HG03175 (cell line): ENCODE data around the gene LASP1NB.
"Not testable (repeated sequence)": the region's sequence is repeated elsewhere in the genome, so short reads cannot be mapped to it uniquely, and the experiment has no call there.

Source experiments
- ATAC-seq: cut with Tn5 transposase; IDR thresholded peaks from one replicate; pipeline ENCODE4 v1.9.1; 2021; ENCODE audit warnings: mild to moderate bottlenecking, moderate library complexity; ENCODE audit not compliant: unreplicated experiment

Gene LASP1NB

DNA sequence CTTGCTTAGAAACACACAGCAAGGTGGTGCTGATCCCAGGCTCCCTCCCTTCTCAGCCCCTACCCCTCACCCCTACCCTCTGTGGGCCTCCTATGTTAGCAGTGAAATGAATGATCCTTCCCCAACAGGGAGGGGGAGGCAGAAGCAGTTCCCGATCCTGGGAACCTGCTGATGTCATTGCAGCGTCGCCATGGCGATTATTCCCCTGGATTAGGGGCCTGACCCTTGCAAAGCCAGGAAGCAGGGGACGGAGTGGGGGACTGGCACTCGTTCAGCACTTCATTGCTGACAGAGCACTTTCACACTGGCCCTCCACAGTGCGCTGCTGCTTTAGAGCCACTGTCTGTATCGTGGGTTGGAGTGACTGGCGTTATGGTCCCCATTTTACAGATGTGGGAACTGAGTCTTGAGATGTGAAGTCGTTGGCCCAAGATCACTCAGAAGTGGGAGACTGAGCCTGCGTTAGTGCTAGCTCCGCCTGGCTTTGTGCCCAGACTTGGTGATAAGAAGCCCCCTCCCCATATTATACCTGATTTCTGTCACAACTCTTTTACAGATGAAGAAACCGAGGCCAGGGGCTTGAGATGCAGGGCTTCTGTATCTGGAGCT is 29.0 kb upstream of the LASP1NB start:
- ATAC-seq: no peak

DNA sequence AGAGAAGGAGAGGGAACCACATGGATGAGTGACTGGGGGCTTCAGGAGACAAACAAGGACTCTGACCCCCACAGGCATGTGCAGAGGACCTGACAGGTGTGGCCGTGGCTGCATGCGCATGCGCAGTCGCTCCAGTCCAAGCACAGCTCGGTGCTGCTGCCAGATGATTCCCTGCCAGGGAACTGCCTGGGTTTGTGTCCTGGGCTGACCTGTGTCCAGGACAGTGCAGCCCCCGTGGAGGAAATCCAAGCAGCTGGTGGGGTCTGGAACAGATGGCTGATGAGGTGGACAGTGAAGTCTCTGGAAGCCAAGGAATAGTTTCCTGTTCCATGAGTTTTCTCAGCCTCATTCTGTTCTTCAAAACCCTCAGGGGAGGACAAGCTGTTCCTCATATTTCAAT is 28.2 kb upstream of the LASP1NB start:
- no peak for ATAC-seq

DNA sequence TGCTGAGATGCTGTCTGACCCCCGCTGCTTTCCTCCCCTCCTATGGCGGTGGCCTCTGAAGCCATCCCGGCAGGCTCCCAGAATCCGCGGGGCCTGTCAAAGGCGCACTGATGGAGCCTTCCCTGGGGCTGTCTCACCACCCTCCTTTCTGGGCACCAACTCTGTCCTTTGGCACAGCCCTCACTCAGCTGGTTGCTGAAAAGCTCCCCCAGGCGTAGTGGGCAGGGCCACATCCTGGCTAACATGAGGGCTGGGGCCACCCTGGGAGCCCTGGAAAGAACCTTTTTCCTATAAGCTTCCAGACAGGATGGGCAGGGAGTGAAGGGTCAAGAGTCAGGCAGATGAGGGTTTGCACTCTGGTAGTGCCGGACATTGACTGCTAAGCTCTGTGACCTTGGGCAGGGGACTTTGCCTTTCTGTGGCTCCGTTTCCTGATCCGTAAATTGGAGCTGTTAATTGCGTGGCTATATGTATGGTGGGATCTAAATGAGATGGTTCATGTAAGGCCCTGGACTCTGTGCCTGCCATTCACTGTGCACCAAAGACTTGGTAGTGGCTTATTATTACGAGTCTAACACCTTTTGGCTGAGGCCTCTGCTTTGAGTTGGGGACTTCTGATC is 27.6 kb upstream of the LASP1NB start:
- ATAC-seq: no peak

DNA sequence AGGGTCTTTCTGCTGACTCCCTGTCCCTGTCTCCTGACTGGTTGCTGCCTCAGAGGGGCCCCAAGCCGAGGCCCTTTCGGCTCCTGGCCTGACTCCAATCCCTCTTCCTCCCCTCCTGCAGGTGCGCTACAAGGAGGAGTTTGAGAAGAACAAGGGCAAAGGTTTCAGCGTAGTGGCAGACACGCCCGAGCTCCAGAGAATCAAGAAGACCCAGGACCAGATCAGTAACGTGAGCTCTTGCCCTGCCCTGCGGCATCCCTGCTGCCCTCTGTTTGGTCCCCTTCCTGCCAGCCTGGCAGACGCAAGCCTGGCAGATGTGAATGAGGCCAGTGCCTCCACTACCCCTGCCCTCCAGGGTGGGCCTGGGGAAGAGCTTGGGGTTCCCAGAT is 27.1 kb upstream of the LASP1NB start:
- ATAC-seq: peak; percentile 30

DNA sequence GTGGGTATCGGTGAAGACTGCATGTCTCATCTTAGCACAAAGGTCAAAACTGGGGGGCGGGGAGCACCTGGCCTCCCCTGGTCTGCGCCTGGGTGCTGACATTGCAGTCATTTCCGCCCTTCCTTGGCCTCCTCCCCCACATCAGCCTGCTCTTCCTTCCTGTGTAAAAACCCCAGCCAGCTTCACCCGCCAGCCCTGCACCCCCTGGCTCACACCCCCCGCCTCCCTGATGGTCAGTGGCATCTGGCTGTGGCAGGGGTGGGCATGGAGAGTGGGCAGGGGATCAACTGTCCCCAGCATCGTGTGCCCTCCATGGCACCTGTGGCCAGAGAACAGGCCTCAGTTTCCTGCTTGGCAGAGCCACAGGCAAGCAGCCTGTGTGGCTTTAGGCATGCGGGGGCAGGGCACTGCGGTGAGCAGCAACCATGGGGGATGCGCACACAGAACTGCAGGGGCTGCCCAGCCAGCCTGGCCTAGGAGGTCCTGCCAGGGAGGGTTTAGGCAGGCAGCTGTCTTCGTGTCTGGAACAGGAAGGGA is 26.5 kb upstream of the LASP1NB start:
- ATAC-seq: peak; percentile 91

DNA sequence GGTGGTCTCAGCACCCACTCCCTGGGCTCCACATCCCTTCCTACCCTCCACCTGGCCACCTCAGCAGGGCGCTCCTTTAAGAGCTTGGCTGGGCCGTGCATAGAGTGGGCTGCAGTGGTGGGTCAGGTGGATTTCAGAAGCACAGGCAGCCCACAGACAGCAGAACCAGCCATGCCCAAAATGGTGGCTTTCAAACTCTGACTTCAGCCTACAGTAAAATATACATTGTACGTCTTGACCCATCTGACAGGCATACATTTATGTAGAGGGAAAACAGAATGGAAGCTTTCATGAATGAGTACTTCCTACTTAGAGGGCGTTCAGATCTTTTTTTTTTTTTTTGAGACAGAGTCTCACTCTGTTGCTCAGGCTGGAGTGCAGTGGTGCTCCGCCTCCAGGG is 26.0 kb upstream of the LASP1NB start:
- no peak for ATAC-seq

DNA sequence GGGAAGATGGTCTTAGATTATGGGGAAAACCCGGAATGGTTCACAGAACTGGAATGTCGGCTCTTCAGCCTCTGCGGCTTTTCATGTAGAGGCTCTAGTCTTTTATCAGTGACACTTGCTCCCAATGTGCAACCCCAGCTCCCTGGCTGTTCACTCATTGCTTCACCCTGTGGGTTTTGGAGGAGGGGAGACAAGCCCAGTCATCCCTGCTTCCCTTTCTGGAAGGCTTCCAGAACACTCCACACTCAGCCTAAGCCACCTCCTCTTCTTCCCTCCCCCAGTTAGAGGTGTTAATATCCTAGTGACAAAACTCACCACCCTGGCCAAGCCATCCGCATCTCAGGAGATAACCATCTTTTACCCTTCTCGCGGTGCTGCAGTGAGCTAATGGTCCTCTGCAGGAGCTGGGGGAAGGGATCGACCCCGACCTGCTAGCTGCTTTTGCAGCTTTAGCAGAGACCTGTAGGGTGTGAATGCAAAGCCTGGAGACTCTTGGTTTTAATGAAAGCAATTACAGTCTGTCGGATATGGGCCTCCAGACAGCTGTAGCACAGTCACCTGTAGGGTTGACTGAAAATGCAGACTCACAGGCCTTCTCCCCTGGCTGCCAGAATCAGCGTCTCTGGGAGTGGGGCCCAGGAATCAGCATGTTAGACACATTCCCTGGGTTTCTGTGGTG is 24.3 kb upstream of the LASP1NB start:
- no peak for ATAC-seq

DNA sequence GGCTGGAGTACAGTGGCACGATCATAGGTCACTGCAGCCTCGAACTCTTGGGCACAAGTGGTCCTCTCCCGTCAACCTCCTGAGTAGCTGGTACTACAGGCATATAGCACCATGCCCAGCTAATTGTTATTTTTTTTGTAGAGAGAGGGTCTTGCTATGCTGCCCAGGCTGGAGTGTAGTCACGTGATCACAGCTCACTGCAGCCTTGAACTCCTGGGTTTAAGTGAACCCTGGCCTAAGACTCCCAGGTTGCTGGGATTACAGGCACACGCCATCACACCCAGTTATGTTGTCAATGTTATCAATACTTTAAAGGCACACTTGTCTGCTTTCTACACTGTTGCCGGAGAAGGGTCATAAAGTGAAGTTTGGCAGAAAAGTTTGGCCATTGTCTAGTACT is 22.0 kb upstream of the LASP1NB start:
- ATAC-seq: no peak

DNA sequence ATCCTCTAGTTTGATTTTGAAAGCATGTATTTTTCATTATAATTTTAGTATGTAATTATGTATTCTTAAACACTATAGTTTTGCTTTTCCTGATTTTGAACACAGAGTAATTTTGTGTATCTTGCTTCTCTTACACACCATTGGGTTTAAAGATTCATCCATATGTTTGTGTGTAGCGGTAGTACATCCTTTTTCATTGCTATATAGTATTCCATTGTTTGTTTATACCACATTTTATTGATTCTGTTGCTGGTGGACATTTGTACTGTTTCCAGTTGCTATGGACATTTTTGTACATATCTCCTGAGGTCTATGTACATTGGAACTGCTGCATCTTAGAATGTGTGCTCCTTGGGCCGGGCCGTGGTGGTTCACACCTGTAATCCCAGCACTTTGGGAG is 20.5 kb upstream of the LASP1NB start:
- no peak for ATAC-seq

DNA sequence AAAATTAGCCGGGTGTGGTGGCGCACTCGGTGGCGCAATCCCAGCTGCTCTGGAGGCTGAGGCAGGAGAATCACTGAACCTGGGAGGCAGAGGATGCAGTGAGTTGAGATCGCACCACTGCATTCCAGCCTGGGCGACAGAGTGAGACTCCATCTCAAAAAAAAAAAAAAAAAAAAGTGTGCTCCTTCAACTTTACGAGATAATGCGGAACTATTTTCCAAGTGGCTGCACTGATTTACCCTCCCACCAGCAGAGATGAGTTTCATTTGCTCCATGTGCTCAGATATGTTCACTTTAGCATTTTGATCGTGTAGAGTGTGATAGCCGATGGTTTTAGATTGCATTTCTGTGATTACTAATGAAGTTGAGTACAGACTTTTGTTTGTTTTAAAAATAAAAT is 20.0 kb upstream of the LASP1NB start:
- no peak for ATAC-seq

DNA sequence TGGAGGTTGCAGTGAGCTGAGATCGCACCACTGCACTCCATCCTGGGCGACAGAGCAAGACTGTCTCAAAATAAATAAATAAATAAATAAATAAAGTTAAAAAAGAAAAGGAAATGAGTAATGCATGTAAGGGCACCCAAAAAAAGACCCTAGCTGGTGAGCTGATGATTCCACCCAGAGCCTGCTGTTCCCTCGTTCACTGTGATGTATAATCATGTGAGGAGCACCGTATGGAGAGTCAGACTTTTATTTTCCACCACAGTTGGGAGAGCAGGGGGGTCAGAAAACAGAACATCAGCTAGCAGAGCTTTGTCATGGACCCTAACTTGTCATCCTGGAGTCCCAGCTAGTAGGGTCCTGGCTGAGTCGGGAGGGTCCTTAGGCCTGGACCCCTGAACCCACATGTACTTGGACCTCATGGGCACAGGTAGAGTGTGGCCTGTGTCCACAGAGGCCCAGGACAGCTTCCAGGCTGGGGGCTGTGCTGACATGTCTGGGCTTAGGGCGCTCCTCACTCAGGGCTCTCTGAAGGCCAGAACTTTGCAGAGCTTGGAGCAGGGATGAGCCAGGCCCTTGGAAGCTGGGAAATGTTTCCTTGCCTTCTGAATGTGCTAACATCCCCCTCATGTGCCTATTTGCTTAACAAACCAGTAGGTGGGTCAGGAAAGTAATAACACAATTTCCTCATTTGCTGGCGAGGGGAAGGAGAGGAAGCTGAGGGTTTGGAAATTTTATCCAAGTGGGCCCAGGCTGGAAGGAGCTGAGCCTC is 18.8 kb upstream of the LASP1NB start:
- ATAC-seq: no peak

DNA sequence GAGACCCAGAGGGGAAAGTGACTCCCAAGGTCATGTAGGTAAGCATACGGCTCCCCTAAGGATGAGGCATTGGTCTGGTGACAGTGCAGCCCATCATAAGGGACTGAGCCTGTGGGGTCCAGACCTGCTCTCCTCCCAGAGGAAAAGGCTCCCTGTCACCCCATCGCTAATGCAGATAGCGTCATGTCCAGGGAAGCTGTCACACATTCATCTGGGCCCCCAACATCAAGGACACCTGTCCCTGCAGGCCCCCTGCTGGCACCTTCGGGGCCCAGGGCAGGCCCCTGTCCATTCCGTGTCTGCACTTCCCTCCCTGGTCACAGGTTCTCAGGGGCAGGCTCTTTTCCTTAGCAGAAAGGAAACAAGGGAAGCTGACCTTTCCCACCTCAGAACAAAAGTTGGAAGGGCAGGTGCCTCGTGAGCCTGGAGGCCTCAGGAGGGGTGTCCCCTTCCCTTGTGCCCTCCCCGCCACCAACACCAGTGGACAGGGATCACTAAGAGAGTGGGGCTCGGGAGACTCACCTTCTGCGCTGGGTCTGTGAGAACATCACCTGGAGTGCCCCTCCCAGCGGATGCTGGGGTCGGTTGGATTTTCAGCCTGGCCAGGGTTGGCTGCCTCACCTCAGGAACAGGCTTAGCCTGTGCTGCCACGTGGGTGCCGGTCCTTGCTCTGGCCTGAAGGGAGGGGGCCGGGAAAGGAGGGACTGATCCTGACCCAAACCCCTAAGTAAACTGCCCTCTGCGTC is 17.3 kb upstream of the LASP1NB start:
- no peak for ATAC-seq

DNA sequence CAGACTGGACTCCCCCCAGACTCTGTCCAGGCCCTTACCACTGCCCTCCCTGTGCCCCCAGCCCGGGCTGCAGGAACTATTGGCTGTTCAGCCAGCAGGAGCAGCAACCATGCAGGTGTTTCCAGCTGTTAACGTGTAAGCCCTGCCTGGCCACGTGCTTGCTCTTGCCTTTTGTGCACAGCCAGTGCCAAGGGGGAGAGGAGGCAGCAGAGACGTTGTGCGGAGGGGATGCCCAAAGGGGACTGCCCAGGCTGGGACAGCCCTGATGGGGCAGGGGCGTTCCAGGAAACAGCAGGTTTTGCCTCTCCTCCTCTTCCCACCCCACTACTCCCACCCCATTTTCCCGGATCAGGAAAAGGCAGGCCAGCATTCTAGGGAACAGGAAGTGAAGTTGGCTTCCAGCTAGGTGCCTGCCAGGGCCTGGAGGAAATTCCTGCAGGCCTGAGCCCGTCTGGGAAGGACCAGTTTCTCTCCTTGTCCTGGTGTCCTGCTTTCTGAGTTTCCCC is 16.7 kb upstream of the LASP1NB start:
- ATAC-seq: no peak

DNA sequence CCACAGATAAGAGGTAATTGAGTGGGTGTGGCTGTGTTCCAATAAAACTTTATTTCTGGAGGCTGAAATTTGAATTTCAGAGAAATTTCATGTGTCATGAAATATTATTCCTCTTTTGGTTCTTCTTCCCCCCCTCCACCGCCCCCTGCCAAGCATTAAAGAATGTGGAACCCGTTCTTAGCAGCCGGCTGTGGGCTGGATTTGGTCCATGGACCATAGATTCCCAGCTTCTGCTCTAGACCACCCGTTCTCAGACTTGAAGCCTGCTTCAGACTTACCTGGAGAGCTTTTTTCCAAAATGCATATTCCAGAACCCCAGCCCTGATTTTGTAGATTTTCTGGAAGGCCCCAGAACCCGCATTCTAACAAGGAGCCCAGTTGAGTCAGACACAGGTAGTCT is 15.1 kb upstream of the LASP1NB start:
- no peak for ATAC-seq

DNA sequence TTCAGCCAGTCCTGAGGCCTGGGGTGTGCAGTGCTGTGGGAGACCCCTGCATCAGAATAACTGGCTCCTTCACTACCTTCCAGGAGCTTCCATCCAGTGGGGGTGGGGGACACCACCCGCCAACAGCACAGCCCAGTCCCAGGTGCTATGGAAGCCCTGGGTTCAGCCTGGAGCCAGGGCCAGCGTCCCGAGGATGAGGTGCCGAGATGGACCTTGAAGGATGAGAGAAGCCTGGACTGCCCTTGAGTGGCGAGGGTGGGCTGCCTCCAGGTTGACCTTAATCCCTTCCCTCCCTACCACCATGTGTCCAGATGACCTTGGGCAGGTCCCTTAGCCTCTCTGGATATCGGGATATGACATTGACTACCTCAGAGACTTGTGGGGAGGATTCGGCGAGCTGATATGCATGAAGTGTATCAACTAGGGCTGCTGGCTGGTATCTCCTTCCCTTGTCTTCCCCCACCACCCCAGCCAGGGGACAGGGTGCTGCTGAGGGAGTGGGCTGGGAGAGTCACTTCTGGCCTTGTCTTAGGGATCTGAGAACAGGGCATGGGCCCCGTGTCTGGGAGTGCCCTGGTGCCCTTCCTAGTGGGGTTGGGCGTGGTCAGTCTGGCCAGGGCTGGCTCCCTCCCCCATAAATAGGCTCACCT is 14.2 kb upstream of the LASP1NB start:
- no peak for ATAC-seq

DNA sequence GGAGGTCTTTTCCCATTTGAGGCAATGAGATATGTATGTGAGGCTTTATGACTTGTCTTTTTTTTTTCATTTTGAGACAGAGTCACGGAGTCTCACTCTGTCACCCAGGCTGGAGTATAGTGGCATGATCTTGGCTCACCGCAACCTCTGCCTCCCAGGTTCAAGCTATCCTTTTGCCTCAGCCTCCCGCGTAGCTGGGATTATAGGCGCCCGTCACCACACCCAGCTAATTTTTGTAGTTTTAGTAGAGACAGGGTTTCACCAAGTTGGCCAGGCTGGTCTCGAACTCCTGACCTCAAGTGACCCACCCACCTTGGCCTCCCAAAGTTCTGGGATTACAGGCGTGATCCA is 13.7 kb upstream of the LASP1NB start:
- ATAC-seq: not testable (repeated sequence)

DNA sequence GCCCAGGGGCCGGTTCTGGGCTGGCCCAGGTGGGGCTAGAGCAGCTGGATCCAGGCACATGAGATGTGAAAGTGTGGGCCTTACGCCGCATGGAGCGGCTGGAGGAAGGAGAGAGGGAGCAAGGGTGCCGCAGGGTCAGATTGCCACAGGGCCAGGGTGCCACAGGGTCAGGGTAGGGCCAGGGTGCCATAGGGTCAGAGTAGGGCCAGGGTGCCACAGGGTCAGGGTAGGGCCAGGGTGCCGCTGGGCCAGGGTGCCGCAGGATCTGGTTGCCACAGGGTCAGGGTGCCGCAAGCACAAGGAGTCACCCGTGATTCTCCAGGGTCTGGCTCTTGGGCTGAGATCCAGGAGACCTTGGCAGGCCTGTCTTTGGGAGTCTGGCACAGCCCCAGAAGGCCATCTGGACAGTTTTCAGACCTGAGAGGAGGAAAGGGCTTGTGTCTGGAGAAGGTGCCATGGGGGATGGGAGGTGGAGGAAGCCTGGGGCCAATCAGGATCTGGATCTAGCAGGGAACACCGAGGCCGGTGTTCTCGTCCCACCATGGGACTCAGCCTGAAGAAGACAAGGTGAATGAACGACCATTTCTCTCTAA is 13.1 kb upstream of the LASP1NB start:
- ATAC-seq: no peak

DNA sequence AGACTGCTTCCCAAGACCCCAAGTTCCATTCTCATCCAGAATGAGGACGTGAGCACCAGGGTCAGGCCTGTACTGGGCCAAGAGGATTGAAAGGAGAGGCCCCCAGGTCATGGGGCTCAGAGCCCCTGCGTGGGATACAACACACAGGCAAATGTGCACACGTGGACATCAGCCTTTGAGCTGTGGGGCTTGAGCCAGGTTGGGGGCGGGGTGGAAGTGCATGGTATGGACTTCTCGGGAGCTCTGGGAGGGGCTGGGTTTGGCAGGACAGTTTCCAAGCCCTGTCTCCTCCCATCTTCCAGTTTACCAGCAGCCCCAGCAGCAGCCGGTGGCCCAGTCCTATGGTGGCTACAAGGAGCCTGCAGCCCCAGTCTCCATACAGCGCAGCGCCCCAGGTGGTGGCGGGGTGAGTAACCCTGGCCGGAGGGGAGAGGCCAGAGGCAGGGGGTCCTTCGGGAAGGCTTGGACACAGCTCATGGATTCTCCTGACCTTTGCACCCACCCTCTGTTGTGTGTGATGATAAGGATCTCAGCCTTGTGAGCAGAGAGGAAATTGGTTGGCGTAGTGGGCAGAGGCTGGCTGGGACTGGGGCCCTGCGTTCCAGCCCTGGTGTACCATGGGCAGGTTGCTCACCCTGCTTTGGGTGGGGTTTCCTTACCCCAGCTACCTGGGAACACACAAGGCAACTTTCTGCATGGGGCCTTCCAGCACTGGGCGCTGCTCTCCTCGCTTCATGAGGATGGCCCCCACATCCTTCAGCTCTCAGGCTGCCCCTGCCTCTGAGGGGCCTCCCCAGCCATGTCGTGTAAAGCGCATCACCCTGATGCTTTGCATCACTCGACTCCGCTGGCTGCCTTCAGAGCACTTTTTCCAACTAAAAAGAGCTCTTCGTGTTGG is 10.4 kb upstream of the LASP1NB start:
- no peak for ATAC-seq

DNA sequence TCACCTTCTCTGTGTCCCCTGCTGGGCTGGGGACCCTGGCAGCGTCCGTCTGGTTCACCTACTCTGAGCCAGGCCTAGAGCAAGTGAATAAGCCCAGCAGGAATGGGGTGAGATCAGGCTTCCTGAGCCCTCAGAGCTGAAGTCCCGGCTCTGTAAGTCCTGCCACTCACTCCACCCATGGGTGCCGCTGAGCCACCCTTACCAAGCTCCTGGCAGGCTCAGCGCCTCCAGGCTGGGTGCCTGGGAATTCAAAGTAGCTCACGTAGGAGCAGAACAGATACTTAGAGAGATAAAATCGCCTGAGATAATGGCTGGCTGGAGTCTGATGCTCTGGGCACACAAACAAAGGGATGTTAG is 9.8 kb upstream of the LASP1NB start:
- ATAC-seq: no peak
